OCI-LY7 (cell line): ENCODE data around the gene ANLN. TPM values are rescaled to one million over a fixed set of nuclear protein-coding genes. Genes with fewer than 3 reads are reported as not detected.

Experiments
- BruUV-seq: library from RNA; stranded (reverse); fragments of 400-500 nt; replicated peaks from 2 replicates; lab custom pipeline; 2021; lab: Mats Ljungman, UMichigan
- CTCF ChIA-PET: fragments of 300-600 bp; sonication (Branson Sonifier 250); formaldehyde crosslinking; loops from one replicate; lab custom pipeline; 2022; ENCODE audit warnings: antibody characterized with exemption; ENCODE audit not compliant: unreplicated experiment; lab: Charles Lee
- POLR2A ChIA-PET: fragments of 300-600 bp; sonication (Branson Sonifier 250); formaldehyde crosslinking; loops from one replicate; lab custom pipeline; 2022; ENCODE audit warnings: antibody characterized with exemption; lab: Charles Lee
- DNase-seq: peaks from one replicate; pipeline ENCODE4 v3.0.0-alpha.2; 2015; ENCODE audit warnings: low spot score
- H2AFZ ChIP-seq: fragments of 200-600 bp; sonication (generic), shearing (Covaris generic); 2 replicates; pipeline ENCODE4 v1.6.1; 2014; ENCODE audit warnings: mild to moderate bottlenecking, antibody characterized with exemption, low read length, moderate library complexity
- H3K27ac ChIP-seq: fragments of 200-600 bp; sonication (generic); 2 replicates; pipeline ENCODE4 v1.5.1; 2014; ENCODE audit warnings: mixed run types, low read depth, mild to moderate bottlenecking, moderate library complexity, low read length, inconsistent platforms; ENCODE audit not compliant: poor library complexity, severe bottlenecking
- H3K36me3 ChIP-seq: fragments of 200-600 bp; sonication (generic); 2 replicates; pipeline ENCODE4 v1.6.1; 2014; ENCODE audit warnings: mild to moderate bottlenecking, antibody characterized with exemption, low read length, moderate library complexity, mixed read lengths; ENCODE audit not compliant: insufficient read depth
- H3K4me1 ChIP-seq: fragments of 200-600 bp; sonication (generic); 2 replicates; pipeline ENCODE4 v1.5.1; 2014; ENCODE audit warnings: mild to moderate bottlenecking, low read length; ENCODE audit not compliant: insufficient read depth, poor library complexity, severe bottlenecking
- H3K4me2 ChIP-seq: fragments of 200-600 bp; sonication (generic); 2 replicates; pipeline ENCODE4 v1.6.1; 2014; ENCODE audit warnings: mild to moderate bottlenecking, low read length
- H3K4me3 ChIP-seq: fragments of 200-600 bp; sonication (generic); 2 replicates; pipeline ENCODE4 v1.5.1; 2014; ENCODE audit warnings: mild to moderate bottlenecking, low read depth, low read length; ENCODE audit not compliant: poor library complexity, severe bottlenecking
- H3K79me2 ChIP-seq: fragments of 200-600 bp; sonication (generic); 2 replicates; pipeline ENCODE4 v1.6.1; 2016; ENCODE audit warnings: low read depth, mild to moderate bottlenecking, low read length, moderate library complexity, mixed read lengths; ENCODE audit not compliant: insufficient read depth
- H3K9me2 ChIP-seq: fragments of 200-600 bp; sonication (generic); 2 replicates; pipeline ENCODE4 v1.6.1; 2016; ENCODE audit warnings: mild to moderate bottlenecking, low read length, mixed read lengths; ENCODE audit not compliant: insufficient read depth
- H3K9me3 ChIP-seq: fragments of 200-600 bp; sonication (generic); 2 replicates; pipeline ENCODE4 v1.6.1; 2014; ENCODE audit warnings: mild to moderate bottlenecking, mixed run types, low read length, mixed read lengths
- H4K20me1 ChIP-seq: fragments of 200-600 bp; sonication (generic); 2 replicates; pipeline ENCODE4 v1.6.1; 2014; ENCODE audit warnings: mild to moderate bottlenecking, antibody characterized with exemption, low read length, moderate library complexity, mixed read lengths; ENCODE audit not compliant: insufficient read depth
- EZH2phosphoT487 ChIP-seq: fragments of 200-600 bp; sonication (generic); IDR thresholded peaks from 2 replicates; pipeline ENCODE4 v1.6.1; 2018; ENCODE audit warnings: low read depth, borderline replicate concordance, mild to moderate bottlenecking, mixed run types, antibody characterized with exemption, low read length, moderate library complexity, mixed read lengths
- intact Hi-C: fragments of 100-400 bp; cut with micrococcal nuclease; formaldehyde crosslinking; loops from one replicate; pipeline ENCODE4 v1.10.0; 2022; ENCODE audit not compliant: unreplicated experiment
- total RNA-seq, 2 experiments: library from RNA; depleted of rRNA in 1 of 2; stranded (reverse); fragments of >200 nt in 1 of 2; shearing (Covaris generic) in 1 of 2; gene quantifications; 2 replicates each; pipeline ENCODE4 v1.2.3, GENCODE V29; 2014 to 2022
- TF ChIP-seq, protein P1 (sequence below): fragments of 200-600 bp; sonication (generic); conservative IDR thresholded peaks from 2 replicates; pipeline ENCODE4 v1.5.1; 2014; ENCODE audit warnings: mild to moderate bottlenecking, antibody characterized with exemption, low read length, moderate library complexity, mixed read lengths

Gene ANLN
- total RNA-seq, 2 experiments from 2014 or later = 56.5 to 71.0 TPM

DNA sequence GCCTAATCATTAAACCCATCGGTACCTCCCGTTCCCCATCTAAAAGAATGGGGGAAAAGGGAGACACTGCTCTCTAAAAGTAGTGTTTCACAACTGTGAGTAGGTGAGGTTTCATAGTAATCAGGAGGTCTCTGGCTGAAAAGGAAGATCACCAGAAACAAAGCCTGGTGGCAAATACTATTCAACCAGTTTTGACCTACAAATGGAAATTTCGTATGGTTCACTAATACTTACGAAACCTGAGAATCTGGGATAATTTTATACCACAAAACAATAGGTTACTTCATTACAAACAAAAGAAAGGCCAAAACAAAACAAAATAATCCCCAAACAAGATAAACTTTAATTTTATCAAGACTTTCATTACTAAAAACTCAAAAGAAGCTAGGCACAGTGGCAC, 28.4 kb upstream of the ANLN start:
- no peak overlapping the region for H3K4me2 ChIP-seq
- H3K4me1 ChIP-seq = no peaks in the 10 kb centered on the region
- H3K36me3 ChIP-seq = no peaks in the 10 kb centered on the region
- CTCF ChIA-PET = no interaction called here
- no peaks in the 10 kb centered on the region for H3K9me2 ChIP-seq
- no peaks in the 10 kb centered on the region for H4K20me1 ChIP-seq
- no peaks in the 10 kb centered on the region for H3K9me3 ChIP-seq
- H3K79me2 ChIP-seq = no peaks in the 10 kb centered on the region
- no peak overlapping the region for H3K4me3 ChIP-seq
- POLR2A ChIA-PET = no interaction called here
- intact Hi-C loops = no loop called here
- no peak for TF ChIP-seq EZH2phosphoT487
- TF ChIP-seq, protein P1, sequence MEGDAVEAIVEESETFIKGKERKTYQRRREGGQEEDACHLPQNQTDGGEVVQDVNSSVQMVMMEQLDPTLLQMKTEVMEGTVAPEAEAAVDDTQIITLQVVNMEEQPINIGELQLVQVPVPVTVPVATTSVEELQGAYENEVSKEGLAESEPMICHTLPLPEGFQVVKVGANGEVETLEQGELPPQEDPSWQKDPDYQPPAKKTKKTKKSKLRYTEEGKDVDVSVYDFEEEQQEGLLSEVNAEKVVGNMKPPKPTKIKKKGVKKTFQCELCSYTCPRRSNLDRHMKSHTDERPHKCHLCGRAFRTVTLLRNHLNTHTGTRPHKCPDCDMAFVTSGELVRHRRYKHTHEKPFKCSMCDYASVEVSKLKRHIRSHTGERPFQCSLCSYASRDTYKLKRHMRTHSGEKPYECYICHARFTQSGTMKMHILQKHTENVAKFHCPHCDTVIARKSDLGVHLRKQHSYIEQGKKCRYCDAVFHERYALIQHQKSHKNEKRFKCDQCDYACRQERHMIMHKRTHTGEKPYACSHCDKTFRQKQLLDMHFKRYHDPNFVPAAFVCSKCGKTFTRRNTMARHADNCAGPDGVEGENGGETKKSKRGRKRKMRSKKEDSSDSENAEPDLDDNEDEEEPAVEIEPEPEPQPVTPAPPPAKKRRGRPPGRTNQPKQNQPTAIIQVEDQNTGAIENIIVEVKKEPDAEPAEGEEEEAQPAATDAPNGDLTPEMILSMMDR = no peak
- DNase-seq = no peak
- H2AFZ ChIP-seq = no peak overlapping the region
- H3K27ac ChIP-seq = no peak overlapping the region
- no TSS peak for BruUV-seq

DNA sequence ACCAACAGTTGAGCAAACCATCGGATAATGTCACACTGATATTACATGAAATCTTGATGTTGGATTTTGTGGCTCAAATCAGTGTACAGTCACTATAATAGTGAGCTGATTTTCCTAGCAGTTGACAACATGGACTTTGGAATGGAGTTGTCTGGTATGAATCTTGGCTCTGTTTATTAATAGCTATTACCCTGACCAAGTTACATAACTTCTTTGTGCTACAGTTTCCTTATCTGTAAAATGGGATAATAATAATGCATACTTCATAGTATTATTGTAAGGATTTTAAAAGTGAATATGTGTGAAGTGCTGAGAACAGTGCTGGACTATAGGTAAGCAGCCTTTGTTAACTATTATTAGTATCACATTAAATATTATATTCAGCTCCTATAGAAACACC, 26.1 kb upstream of the ANLN start:
- H3K9me3 ChIP-seq = no peaks in the 10 kb centered on the region
- no peaks in the 10 kb centered on the region for H3K79me2 ChIP-seq
- intact Hi-C loops = no loop called here
- H3K36me3 ChIP-seq = no peaks in the 10 kb centered on the region
- H3K4me2 ChIP-seq = no peak overlapping the region
- no peak for DNase-seq
- no peaks in the 10 kb centered on the region for H4K20me1 ChIP-seq
- no peaks in the 10 kb centered on the region for H3K9me2 ChIP-seq
- CTCF ChIA-PET = no interaction called here
- peaks cover 5% of the 10 kb centered on the region for H3K4me1 ChIP-seq
- H3K27ac ChIP-seq = no peak overlapping the region
- no TSS peak for BruUV-seq
- POLR2A ChIA-PET = interaction anchor here (0.7 kb wide), 1 partner anchor 15 kb away, joined by 3 read pairs; no protein-coding TSS in a partner anchor
- no peak for TF ChIP-seq EZH2phosphoT487
- TF ChIP-seq, protein P1 = no peak
- H2AFZ ChIP-seq = no peak overlapping the region
- H3K4me3 ChIP-seq = no peak overlapping the region

DNA sequence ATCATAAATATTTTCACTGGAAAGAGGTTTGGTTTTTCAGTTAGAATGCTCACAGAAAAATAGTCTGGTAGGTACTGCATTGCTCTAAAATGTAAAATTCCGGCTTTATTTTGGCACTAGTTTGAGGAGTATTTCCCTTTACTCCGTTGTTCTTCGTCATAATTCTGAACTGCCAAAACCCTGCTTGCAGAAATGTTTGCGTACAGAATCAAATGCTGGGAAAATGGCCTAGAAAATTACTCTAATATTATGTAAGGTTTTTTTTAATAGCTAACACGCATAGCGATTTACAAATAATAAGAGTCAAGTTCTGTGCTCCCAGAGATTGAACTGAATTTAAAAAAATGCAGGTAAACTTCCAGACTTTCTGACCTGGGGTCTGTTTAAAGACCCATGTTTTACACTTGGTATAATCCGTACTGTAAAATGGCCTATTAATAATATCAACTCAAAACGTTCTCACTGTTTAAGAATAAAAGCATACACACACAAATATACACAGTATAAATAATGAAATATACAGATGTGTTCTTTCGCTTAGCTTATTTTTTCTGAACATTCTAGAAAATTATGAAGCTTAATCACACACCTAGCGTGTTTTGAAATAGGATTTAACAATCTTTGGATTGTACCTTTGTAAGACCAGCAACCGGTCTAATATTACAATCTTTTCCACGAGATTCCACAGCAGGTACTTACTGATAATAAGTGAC, 23.5 kb upstream of the ANLN start:
- ChIA-PET CTCF (interaction anchor here (0.7 to 1.0 kb wide), 2 partner anchors 27 to 34 kb away, joined by 4 to 5 read pairs; no protein-coding TSS in a partner anchor), POLR2A (interaction anchor here (1.8 to 2.1 kb wide), 2 partner anchors 8 to 23 kb away, joined by 6 to 10 read pairs; partner anchors contain the start of gene ANLN)
- no peaks in the 10 kb centered on the region for H3K9me3 ChIP-seq
- no peaks in the 10 kb centered on the region for H4K20me1 ChIP-seq
- peak overlapping the region; percentile 86 for H3K4me2 ChIP-seq
- no peak overlapping the region for H3K27ac ChIP-seq
- H3K79me2 ChIP-seq = no peaks in the 10 kb centered on the region
- H3K4me3 ChIP-seq = peak overlapping the region; percentile 71
- H3K4me1 ChIP-seq = peaks cover 5% of the 10 kb centered on the region
- H3K9me2 ChIP-seq = no peaks in the 10 kb centered on the region
- peak overlapping the region; percentile 99 for H2AFZ ChIP-seq
- TF ChIP-seq, protein P1 = no peak
- no peaks in the 10 kb centered on the region for H3K36me3 ChIP-seq
- intact Hi-C loops = no loop called here
- BruUV-seq = no TSS peak
- no peak for DNase-seq
